Tibial nerve (tissue), 4 donors: Measurements from ENCODE around the gene SLC38A5. TPM values are rescaled to one million over a fixed set of nuclear protein-coding genes. Genes with fewer than 3 reads are reported as not detected.

ENCODE experiments used
- DNase-seq, 2 donors: peaks; one replicate each; pipeline ENCODE4 v3.0.0-alpha.2; 2019; ENCODE audit warnings: low spot score in 2 of 2
- H3K27ac ChIP-seq, 4 donors: fragments of 200-600 bp; sonication (generic) in 3 of 4; one replicate each; pipeline ENCODE4 v1.5.1; 2017 to 2019; ENCODE audit warnings: mild to moderate bottlenecking in 1 of 4
- H3K27me3 ChIP-seq, 2 donors: fragments of 200-600 bp; sonication (generic) in 1 of 2; one replicate each; pipeline versions ENCODE4 v1.5.1 to v1.6.0; 2017 to 2019
- H3K36me3 ChIP-seq, 3 donors: fragments of 200-600 bp; sonication (generic); one replicate each; pipeline ENCODE4 v1.5.1; 2018 to 2019
- H3K4me1 ChIP-seq, 4 donors: fragments of 200-600 bp; sonication (generic) in 3 of 4; one replicate each; pipeline ENCODE4 v1.5.1; 2017 to 2019
- H3K4me3 ChIP-seq, 4 donors: fragments of 200-600 bp; sonication (generic) in 3 of 4; one replicate each; pipeline ENCODE4 v1.5.1; 2017 to 2019; ENCODE audit warnings: mild to moderate bottlenecking in 1 of 4, moderate library complexity in 1 of 4
- H3K9me3 ChIP-seq, 4 donors: fragments of 200-600 bp; sonication (generic) in 3 of 4; one replicate each; pipeline ENCODE4 v1.5.1; 2017 to 2019
- CTCF ChIP-seq, 5 experiments: fragments of 200-600 bp in 3 of 5; fragments of 450-650 bp in 2 of 5; sonication (generic) in 3 of 5; IDR thresholded peaks; one replicate each; pipeline ENCODE4 v1.5.1; 2016 to 2019; ENCODE audit warnings: antibody characterized with exemption in 5 of 5, mild to moderate bottlenecking in 3 of 5, moderate library complexity in 2 of 5
- EP300 ChIP-seq, 2 donors: sonication (generic); formaldehyde crosslinking; IDR thresholded peaks; one replicate each; pipeline ENCODE4 v1.6.1; 2017; ENCODE audit warnings: antibody characterized with exemption in 2 of 2, mild to moderate bottlenecking in 1 of 2
- POLR2A ChIP-seq, 2 donors: fragments of 450-650 bp; IDR thresholded peaks; one replicate each; pipeline ENCODE4 v1.6.1; 2017; ENCODE audit warnings: antibody characterized with exemption in 2 of 2, mild to moderate bottlenecking in 2 of 2, moderate library complexity in 2 of 2
- WGBS, 2 donors: methylation state at CpG; one replicate each; pipeline ENCODE4 v1.1.5; 2018; 5-methylcytosine and 5-hydroxymethylcytosine counted together
- total RNA-seq, 4 donors: library from RNA; depleted of rRNA; stranded (reverse); fragments of >200 nt; gene quantifications; one replicate each; pipeline ENCODE4 v1.1.0, GENCODE V29; 2016

SLC38A5 gene
- total RNA-seq, 4 donors from 2014 or later: 2.4 to 21.9 (median 4.5) TPM

DNA sequence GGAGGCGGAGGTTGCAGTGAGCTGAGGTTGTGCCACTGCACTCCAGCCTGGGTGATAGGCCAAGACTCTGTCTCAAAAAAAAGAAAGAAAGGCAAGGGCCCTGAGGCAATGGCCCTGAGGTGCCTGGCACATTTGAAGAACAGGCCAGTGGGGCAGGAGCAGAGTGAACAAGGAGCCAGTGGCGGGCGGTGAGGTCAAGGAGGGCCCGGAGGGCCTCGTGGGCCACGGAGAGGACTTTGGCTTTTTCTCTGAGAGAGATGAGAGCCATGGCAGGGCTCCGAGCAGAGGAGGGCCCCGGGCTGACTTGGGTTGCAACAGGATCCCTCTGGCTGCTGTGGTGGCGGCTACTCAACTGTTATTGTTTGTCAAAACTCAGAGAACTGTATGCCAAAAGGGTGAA is 19.2 kb upstream of the SLC38A5 start:
- no peaks in the 10 kb centered on the region for H3K4me1 ChIP-seq
- 85 to 86% methylated on average over 9 of the region's 9 CpGs for WGBS, 2 donors
- TF ChIP-seq CTCF (IDR thresholded peaks at IDR 0.05): no peak
- no peak for TF ChIP-seq POLR2A (IDR thresholded peaks at IDR 0.05)
- no peak for TF ChIP-seq EP300 (IDR thresholded peaks at IDR 0.05)
- H3K9me3 ChIP-seq: no peaks in the 10 kb centered on the region
- H3K27ac ChIP-seq: no peak overlapping the region
- H3K27me3 ChIP-seq: no peaks in the 10 kb centered on the region
- no peak for DNase-seq
- H3K4me3 ChIP-seq: no peak overlapping the region
- peaks cover 0 to 17% (median 0%) of the 10 kb centered on the region in 3 donors for H3K36me3 ChIP-seq

DNA sequence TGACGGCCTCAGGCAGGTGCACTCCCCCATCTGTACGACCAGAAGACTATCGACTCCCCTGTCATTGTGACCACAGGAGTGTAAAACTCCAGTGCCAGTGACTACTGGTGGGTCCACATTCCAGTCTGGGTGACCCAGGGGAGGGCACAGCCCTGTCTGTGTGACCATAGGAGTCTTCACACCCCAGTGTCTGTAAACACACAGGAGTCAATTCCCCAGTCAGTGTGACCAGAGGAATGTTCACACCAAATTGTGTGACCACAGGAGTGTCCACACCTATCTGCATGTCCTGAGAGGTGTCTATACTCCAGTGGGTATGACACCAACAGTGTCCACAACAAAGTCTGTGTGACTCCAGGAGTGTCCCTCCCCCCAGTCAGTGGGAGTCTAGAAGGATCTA is 18.0 kb upstream of the SLC38A5 start:
- no peak overlapping the region for H3K27ac ChIP-seq
- DNase-seq: no peak
- H3K4me1 ChIP-seq: no peaks in the 10 kb centered on the region
- peaks cover 0 to 30% (median 0%) of the 10 kb centered on the region in 3 donors for H3K36me3 ChIP-seq
- no peaks in the 10 kb centered on the region for H3K27me3 ChIP-seq
- no peaks in the 10 kb centered on the region for H3K9me3 ChIP-seq
- whole genome bisulfite sequencing, 2 donors: 90% methylated on average over 3 of the region's 3 CpGs; no CpG with 5 or more reads in 1 of the 2 donors
- TF ChIP-seq CTCF (IDR thresholded peaks at IDR 0.05): no peak
- no peak for TF ChIP-seq POLR2A (IDR thresholded peaks at IDR 0.05)
- TF ChIP-seq EP300 (IDR thresholded peaks at IDR 0.05): no peak
- H3K4me3 ChIP-seq: no peak overlapping the region

DNA sequence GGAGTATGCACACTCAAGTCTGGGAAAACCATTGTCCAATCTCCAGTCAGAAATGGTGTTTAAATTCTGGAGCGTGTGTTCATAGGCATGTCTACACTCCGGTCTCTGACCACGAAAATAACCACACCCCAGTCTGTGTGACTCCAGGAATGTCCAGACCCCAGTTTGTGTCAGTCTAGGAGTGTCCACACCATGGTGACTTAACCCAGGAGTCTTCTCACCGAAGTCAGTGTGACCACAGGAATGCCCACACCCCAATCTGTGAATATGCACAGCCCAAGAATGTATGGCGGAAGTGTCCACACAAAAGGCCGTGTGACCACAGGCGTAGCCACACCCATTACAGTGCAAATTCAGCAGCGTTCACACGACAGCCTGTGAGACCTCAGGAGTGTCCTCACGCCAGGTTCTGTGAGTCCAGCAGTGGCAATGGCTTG is 17.3 kb upstream of the SLC38A5 start:
- Histone ChIP-seq H3K27ac (no peak overlapping the region), H3K4me3 (no peak overlapping the region), H3K36me3 (peaks cover 0 to 36% (median 0%) of the 10 kb centered on the region in 3 donors), H3K9me3 (no peaks in the 10 kb centered on the region), H3K4me1 (no peaks in the 10 kb centered on the region), H3K27me3 (no peaks in the 10 kb centered on the region)
- TF ChIP-seq EP300 (IDR thresholded peaks at IDR 0.05): no peak
- no peak for TF ChIP-seq CTCF (IDR thresholded peaks at IDR 0.05)
- TF ChIP-seq POLR2A (IDR thresholded peaks at IDR 0.05): no peak
- no peak for DNase-seq
- 75 to 82% methylated on average over 8 to 10 of the region's 10 CpGs for WGBS, 2 donors

DNA sequence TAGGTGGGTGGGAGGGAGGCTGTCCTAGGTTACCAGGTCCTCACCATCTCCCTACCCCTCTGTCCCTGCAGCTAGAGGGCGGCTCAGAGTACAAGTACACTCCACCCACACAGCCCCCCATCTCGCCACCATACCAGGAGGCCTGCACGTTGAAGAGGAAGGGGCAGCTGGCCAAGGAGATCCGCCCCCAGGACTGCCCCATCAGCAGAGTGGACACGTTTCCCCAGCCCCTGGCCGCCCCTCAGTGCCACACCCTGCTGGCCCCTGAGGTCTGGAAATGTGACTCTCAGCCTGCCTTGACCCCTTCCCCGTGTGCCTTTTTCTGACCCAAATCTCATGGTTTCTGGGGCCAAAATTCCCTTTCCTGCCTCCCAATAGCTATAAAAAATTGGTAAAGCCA is 12.5 kb upstream of the SLC38A5 start:
- Histone ChIP-seq H3K36me3 (peaks cover 0 to 76% (median 0%) of the 10 kb centered on the region in 3 donors), H3K4me1 (peaks cover 0 to 3% (median 0%) of the 10 kb centered on the region in 4 donors), H3K27ac (no peak overlapping the region), H3K27me3 (no peaks in the 10 kb centered on the region), H3K9me3 (no peaks in the 10 kb centered on the region), H3K4me3 (no peak overlapping the region)
- no peak for DNase-seq
- 38 to 61% methylated on average over 4 to 7 of the region's 7 CpGs for WGBS, 2 donors
- TF ChIP-seq POLR2A (IDR thresholded peaks at IDR 0.05) (no peak), CTCF (IDR thresholded peaks at IDR 0.05) (no peak), EP300 (IDR thresholded peaks at IDR 0.05) (no peak)

GRCh38 chrX:48480583-48480982 is 10.5 kb upstream of the SLC38A5 start:
- H3K4me1 ChIP-seq: peaks cover 0 to 11% (median 0%) of the 10 kb centered on the region in 4 donors
- no peaks in the 10 kb centered on the region for H3K27me3 ChIP-seq
- TF ChIP-seq POLR2A (IDR thresholded peaks at IDR 0.05) (no peak), EP300 (IDR thresholded peaks at IDR 0.05) (no peak)
- 86 to 87% methylated on average over 3 of the region's 3 CpGs for WGBS, 2 donors
- DNase-seq: no peak
- no peak overlapping the region for H3K27ac ChIP-seq
- H3K9me3 ChIP-seq: no peaks in the 10 kb centered on the region
- no peak overlapping the region for H3K4me3 ChIP-seq
- H3K36me3 ChIP-seq: peaks cover 0 to 68% (median 0%) of the 10 kb centered on the region in 3 donors

- no peak overlapping the region for H3K27ac ChIP-seq
- no peaks in the 10 kb centered on the region for H3K9me3 ChIP-seq
- H3K36me3 ChIP-seq: peaks cover 0 to 67% (median 0%) of the 10 kb centered on the region in 3 donors
- DNase-seq: no peak
- no peak overlapping the region for H3K4me3 ChIP-seq
- 82 to 89% methylated on average over 3 of the region's 3 CpGs for WGBS, 2 donors
- TF ChIP-seq EP300 (IDR thresholded peaks at IDR 0.05) (no peak), CTCF (IDR thresholded peaks at IDR 0.05) (no peak), POLR2A (IDR thresholded peaks at IDR 0.05) (no peak)
- no peaks in the 10 kb centered on the region for H3K27me3 ChIP-seq
- peaks cover 0 to 15% (median 0%) of the 10 kb centered on the region in 4 donors for H3K4me1 ChIP-seq
Measured at GRCh38 chrX:48480142-48480541, 10.1 kb upstream of the SLC38A5 start.
